ENCODE measurements around the gene PSME1. TPM values are rescaled to one million over a fixed set of nuclear protein-coding genes. Genes with fewer than 3 reads are reported as not detected.

PSME1 gene
- 74.6 TPM for polyA plus RNA-seq (2013, experiment 1 of 2)
- polyA plus RNA-seq (2013, experiment 2 of 2) = 78.2 TPM

- peaks cover 22% of the 10 kb centered on the region for H3K36me3 ChIP-seq (ENCODE audit: control insufficient read depth, insufficient read depth, low read length)
- H3K4me3 ChIP-seq (ENCODE audit: extremely low read depth, insufficient read depth, low read length, poor library complexity, severe bottlenecking) = peak within 1 kb of the TSS; percentile 85
- WGBS, 2 experiments (ENCODE audit: insufficient coverage in 2 of 2) = 3% methylated on average over 42 to 64 of the region's 75 CpGs
- H3K4me1 ChIP-seq (ENCODE audit: control insufficient read depth, insufficient read depth, low read length, poor library complexity, severe bottlenecking) = peaks cover 2% of the 10 kb centered on the region
- no peaks in the 10 kb centered on the region for H3K9me3 ChIP-seq (ENCODE audit: control insufficient read depth, low read length)
- no peak within 1 kb of the TSS for H3K27ac ChIP-seq (ENCODE audit: low read depth, low read length, severe bottlenecking)
These were observed at the start of gene PSME1 for GRCh38 chr14:24135834-24136683. Gene PSME1, plus strand, starts transcription at chr14:24136194. Its CDS starts 69 bp downstream, at chr14:24136263.

GRCh38 chr14:24087004-24087403 is 49.0 kb upstream of the PSME1 start:
- Histone ChIP-seq H3K4me1 (ENCODE audit: control insufficient read depth, insufficient read depth, low read length, poor library complexity, severe bottlenecking) (no peaks in the 10 kb centered on the region), H3K36me3 (ENCODE audit: control insufficient read depth, insufficient read depth, low read length) (no peaks in the 10 kb centered on the region), H3K4me3 (ENCODE audit: extremely low read depth, insufficient read depth, low read length, poor library complexity, severe bottlenecking) (no peak overlapping the region), H3K9me3 (ENCODE audit: control insufficient read depth, low read length) (no peaks in the 10 kb centered on the region), H3K27ac (ENCODE audit: low read depth, low read length, severe bottlenecking) (no peak overlapping the region)
- WGBS, 2 experiments (ENCODE audit: insufficient coverage in 2 of 2) = 75 to 100% methylated on average over 1 of the region's 1 CpG

DNA sequence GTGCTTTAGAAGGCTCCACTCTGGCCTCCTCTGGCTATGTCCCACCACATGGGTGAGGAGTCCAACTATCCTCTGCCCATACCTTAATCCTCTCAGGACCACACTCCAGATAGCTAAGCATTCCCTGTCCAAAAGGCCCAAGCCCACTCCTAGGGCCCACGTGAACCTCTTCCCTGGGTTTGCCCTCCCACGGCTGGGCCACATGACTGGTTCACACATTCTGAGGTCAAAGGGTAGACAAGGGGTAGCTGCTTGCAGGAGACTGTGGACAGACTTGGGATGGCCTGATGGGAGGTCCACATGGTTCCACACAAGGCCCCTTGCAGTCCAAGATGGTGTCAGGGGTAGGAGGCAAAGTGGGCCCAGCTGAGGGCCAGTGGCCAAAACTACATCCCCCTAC is 47.9 kb upstream of the PSME1 start:
- Histone ChIP-seq H3K4me1 (ENCODE audit: control insufficient read depth, insufficient read depth, low read length, poor library complexity, severe bottlenecking) (no peaks in the 10 kb centered on the region), H3K27ac (ENCODE audit: low read depth, low read length, severe bottlenecking) (no peak overlapping the region), H3K4me3 (ENCODE audit: extremely low read depth, insufficient read depth, low read length, poor library complexity, severe bottlenecking) (no peak overlapping the region), H3K36me3 (ENCODE audit: control insufficient read depth, insufficient read depth, low read length) (no peaks in the 10 kb centered on the region), H3K9me3 (ENCODE audit: control insufficient read depth, low read length) (no peaks in the 10 kb centered on the region)
- WGBS, 2 experiments (ENCODE audit: insufficient coverage in 2 of 2) = 100% methylated on average over 1 to 2 of the region's 2 CpGs

DNA sequence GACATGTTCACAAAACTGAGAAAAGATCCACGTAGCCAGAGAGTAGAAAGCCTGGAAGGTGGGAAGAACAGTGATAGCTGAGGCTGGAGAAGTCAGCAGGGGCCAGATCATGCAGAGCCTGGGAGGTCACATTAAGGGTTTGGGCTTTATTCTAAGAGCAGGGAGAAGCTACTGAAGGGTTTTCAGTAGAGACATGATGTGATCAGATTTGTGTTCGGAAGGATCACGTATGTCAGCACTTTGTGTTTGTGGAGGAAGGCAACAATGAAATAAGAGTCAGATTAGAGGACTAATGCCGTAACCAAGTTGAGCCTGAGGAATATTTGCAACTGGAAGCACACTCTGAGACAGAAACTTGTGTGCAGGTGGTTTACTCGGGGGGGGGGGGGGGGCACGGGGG is 46.1 kb upstream of the PSME1 start:
- no peaks in the 10 kb centered on the region for H3K4me1 ChIP-seq (ENCODE audit: control insufficient read depth, insufficient read depth, low read length, poor library complexity, severe bottlenecking)
- no peaks in the 10 kb centered on the region for H3K36me3 ChIP-seq (ENCODE audit: control insufficient read depth, insufficient read depth, low read length)
- no peak overlapping the region for H3K27ac ChIP-seq (ENCODE audit: low read depth, low read length, severe bottlenecking)
- H3K4me3 ChIP-seq (ENCODE audit: extremely low read depth, insufficient read depth, low read length, poor library complexity, severe bottlenecking) = no peak overlapping the region
- WGBS, 2 experiments (ENCODE audit: insufficient coverage in 2 of 2) = 95 to 97% methylated on average over 3 to 5 of the region's 6 CpGs
- no peaks in the 10 kb centered on the region for H3K9me3 ChIP-seq (ENCODE audit: control insufficient read depth, low read length)

DNA sequence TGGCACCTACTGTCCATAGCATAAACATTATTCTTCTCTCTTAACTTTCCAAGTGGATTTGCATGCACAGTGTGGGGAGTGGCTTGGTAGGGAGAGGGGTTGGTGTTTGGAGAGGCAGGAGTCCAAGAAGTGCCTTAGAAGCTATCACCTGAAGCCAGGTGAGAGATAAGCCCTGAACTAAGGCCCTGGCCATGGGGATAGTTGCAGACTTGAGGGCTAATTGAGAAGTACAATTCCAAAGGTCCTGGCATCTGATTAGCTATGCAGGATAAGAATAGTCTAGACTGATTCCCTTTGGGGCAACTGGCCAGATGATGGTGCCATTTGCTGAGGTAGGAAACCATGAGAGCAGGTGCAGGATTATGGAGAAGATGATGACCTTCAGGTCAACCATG is 43.9 kb upstream of the PSME1 start:
- no peaks in the 10 kb centered on the region for H3K4me1 ChIP-seq (ENCODE audit: control insufficient read depth, insufficient read depth, low read length, poor library complexity, severe bottlenecking)
- H3K27ac ChIP-seq (ENCODE audit: low read depth, low read length, severe bottlenecking) = no peak overlapping the region
- peaks cover 6% of the 10 kb centered on the region for H3K36me3 ChIP-seq (ENCODE audit: control insufficient read depth, insufficient read depth, low read length)
- H3K9me3 ChIP-seq (ENCODE audit: control insufficient read depth, low read length) = no peaks in the 10 kb centered on the region
- no peak overlapping the region for H3K4me3 ChIP-seq (ENCODE audit: extremely low read depth, insufficient read depth, low read length, poor library complexity, severe bottlenecking)

DNA sequence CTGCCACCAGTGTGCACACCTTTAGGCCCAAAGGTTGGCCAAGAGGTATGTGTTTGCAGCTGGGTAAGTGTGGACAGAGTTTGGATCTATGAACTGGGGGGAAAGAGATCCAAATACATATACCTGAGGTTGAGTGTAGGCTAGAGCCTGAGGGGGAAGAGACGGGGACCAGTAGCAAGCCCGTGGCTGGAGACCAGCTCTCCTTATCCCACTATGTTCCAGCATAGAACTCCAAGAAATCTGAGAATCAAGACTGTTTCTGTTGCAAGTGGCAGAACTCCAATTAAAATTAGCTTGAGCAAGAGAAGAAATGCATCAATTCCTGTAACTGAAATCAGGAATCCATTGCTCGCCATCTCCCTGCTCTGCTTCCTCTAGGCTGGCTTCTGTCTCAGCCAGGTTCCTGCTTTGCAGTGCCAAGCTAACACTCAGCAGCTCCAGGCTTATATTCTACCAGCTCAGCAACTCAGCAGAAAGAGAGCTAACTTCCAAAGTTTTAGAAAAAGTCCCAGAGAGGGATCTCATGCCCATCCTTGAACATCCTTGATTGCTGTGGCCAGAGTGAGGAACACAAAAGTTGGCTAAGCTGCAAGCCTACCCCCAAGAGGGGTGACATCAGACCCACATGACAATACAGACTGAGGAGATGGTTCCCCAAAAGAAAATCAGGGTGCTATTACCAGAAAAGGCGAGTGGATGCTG is 43.3 kb upstream of the PSME1 start:
- Histone ChIP-seq H3K36me3 (ENCODE audit: control insufficient read depth, insufficient read depth, low read length) (peaks cover 6% of the 10 kb centered on the region), H3K27ac (ENCODE audit: low read depth, low read length, severe bottlenecking) (no peak overlapping the region), H3K9me3 (ENCODE audit: control insufficient read depth, low read length) (no peaks in the 10 kb centered on the region), H3K4me1 (ENCODE audit: control insufficient read depth, insufficient read depth, low read length, poor library complexity, severe bottlenecking) (no peaks in the 10 kb centered on the region), H3K4me3 (ENCODE audit: extremely low read depth, insufficient read depth, low read length, poor library complexity, severe bottlenecking) (no peak overlapping the region)
- 90 to 100% methylated on average over 3 to 4 of the region's 4 CpGs for WGBS, 2 experiments (ENCODE audit: insufficient coverage in 2 of 2)

GRCh38 chr14:24093207-24093900 is 42.6 kb upstream of the PSME1 start:
- Histone ChIP-seq H3K27ac (ENCODE audit: low read depth, low read length, severe bottlenecking) (peak overlapping the region; percentile 78), H3K9me3 (ENCODE audit: control insufficient read depth, low read length) (no peaks in the 10 kb centered on the region), H3K4me3 (ENCODE audit: extremely low read depth, insufficient read depth, low read length, poor library complexity, severe bottlenecking) (peak overlapping the region; percentile 72), H3K4me1 (ENCODE audit: control insufficient read depth, insufficient read depth, low read length, poor library complexity, severe bottlenecking) (no peaks in the 10 kb centered on the region), H3K36me3 (ENCODE audit: control insufficient read depth, insufficient read depth, low read length) (peaks cover 13% of the 10 kb centered on the region)
- 84 to 88% methylated on average over 18 to 19 of the region's 19 CpGs for WGBS, 2 experiments (ENCODE audit: insufficient coverage in 2 of 2)

- H3K27ac ChIP-seq (ENCODE audit: low read depth, low read length, severe bottlenecking) = peak within 1 kb of the TSS; percentile 88
- H3K36me3 ChIP-seq (ENCODE audit: control insufficient read depth, insufficient read depth, low read length) = peaks cover 22% of the 10 kb centered on the region
- no peaks in the 10 kb centered on the region for H3K4me1 ChIP-seq (ENCODE audit: control insufficient read depth, insufficient read depth, low read length, poor library complexity, severe bottlenecking)
- 1% methylated on average over 59 to 61 of the region's 68 CpGs for WGBS, 2 experiments (ENCODE audit: insufficient coverage in 2 of 2)
- peak within 1 kb of the TSS; percentile 72 for H3K4me3 ChIP-seq (ENCODE audit: extremely low read depth, insufficient read depth, low read length, poor library complexity, severe bottlenecking)
- H3K9me3 ChIP-seq (ENCODE audit: control insufficient read depth, low read length) = no peaks in the 10 kb centered on the region
These were observed 41.8 kb upstream of the PSME1 start, which contains the start of gene PCK2 for GRCh38 chr14:24093901-24094840. Gene PCK2, plus strand, starts transcription at chr14:24094311. Its CDS starts 95 bp downstream, at chr14:24094406.

DNA sequence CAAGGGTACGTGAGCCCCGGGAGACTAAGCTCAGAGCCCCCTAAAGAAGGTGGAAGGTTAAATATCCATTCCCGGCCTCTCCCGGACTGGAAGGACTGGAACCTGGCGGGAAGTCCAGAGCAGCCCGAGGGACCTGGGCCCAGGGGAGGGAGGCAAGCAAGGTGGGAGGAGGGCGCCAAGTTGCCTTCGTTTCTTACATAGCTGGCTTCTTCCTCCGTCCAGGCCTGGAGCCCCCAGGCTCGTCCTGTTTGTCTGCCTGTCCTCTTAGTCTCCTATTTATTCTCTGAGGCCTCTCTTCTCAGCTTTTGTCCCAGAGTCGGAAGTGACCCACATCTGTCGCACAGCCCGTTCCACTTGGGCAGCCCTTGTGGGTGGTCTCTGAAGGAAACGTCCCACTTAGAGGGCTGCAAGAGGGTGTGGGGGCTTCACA is 41.1 kb upstream of the PSME1 start:
- Histone ChIP-seq H3K27ac (ENCODE audit: low read depth, low read length, severe bottlenecking) (peak overlapping the region; percentile 88), H3K9me3 (ENCODE audit: control insufficient read depth, low read length) (no peaks in the 10 kb centered on the region), H3K36me3 (ENCODE audit: control insufficient read depth, insufficient read depth, low read length) (peaks cover 28% of the 10 kb centered on the region), H3K4me3 (ENCODE audit: extremely low read depth, insufficient read depth, low read length, poor library complexity, severe bottlenecking) (peak overlapping the region; percentile 72), H3K4me1 (ENCODE audit: control insufficient read depth, insufficient read depth, low read length, poor library complexity, severe bottlenecking) (no peaks in the 10 kb centered on the region)
- 15 to 19% methylated on average over 13 of the region's 14 CpGs for WGBS, 2 experiments (ENCODE audit: insufficient coverage in 2 of 2)
